Measurements from ENCODE around the gene ZNF385D.

ZNF385D gene

DNA sequence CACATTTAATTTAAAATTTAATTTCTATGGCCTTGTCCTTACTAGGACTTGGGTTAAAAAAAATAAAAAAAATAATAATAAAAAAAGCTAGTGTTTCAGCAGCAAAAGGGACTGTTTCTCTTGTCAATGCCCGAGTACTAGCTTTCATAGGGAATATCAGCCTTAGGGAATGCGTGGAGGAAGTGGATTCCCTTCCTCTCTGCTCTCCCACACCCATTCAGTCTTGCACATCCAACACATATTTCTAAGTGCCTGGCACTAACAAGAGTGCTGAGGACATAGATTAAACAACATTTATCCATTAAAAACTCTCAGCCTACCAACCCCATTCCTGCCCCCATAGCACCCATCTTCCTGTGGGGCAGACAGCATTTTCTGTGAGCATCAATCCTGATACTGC, 6.2 kb downstream of the ZNF385D start:
- Histone ChIP-seq H3K9ac (ENCODE audit: low read length) (no peak overlapping the region), H3K27ac (ENCODE audit: low read depth, low read length) (no peak overlapping the region), H3K4me1 (ENCODE audit: control insufficient read depth, insufficient read depth, low read length) (no peaks in the 10 kb centered on the region), H3K36me3 (ENCODE audit: control insufficient read depth, insufficient read depth, low read length) (no peaks in the 10 kb centered on the region), H3K27me3 (ENCODE audit: control insufficient read depth, insufficient read depth, low read length) (no peaks in the 10 kb centered on the region), H3K4me3 (ENCODE audit: low read length) (no peak overlapping the region)

GRCh38 chr3:21738935-21739702, 11.9 kb downstream of the ZNF385D start:
- no peak overlapping the region for H3K4me3 ChIP-seq (ENCODE audit: low read length)
- no peak overlapping the region for H3K27ac ChIP-seq (ENCODE audit: low read depth, low read length)
- H3K27me3 ChIP-seq (ENCODE audit: control insufficient read depth, insufficient read depth, low read length): no peaks in the 10 kb centered on the region
- H3K9ac ChIP-seq (ENCODE audit: low read length): no peak overlapping the region
- no peaks in the 10 kb centered on the region for H3K36me3 ChIP-seq (ENCODE audit: control insufficient read depth, insufficient read depth, low read length)
- H3K4me1 ChIP-seq (ENCODE audit: control insufficient read depth, insufficient read depth, low read length): no peaks in the 10 kb centered on the region

- Histone ChIP-seq H3K27ac (ENCODE audit: low read depth, low read length) (no peak overlapping the region), H3K4me1 (ENCODE audit: control insufficient read depth, insufficient read depth, low read length) (no peaks in the 10 kb centered on the region), H3K27me3 (ENCODE audit: control insufficient read depth, insufficient read depth, low read length) (no peaks in the 10 kb centered on the region), H3K4me3 (ENCODE audit: low read length) (no peak overlapping the region), H3K36me3 (ENCODE audit: control insufficient read depth, insufficient read depth, low read length) (no peaks in the 10 kb centered on the region), H3K9ac (ENCODE audit: low read length) (no peak overlapping the region)
Measured at GRCh38 chr3:21738283-21738682, 12.7 kb downstream of the ZNF385D start.

- Histone ChIP-seq H3K9ac (ENCODE audit: low read length) (no peak overlapping the region), H3K4me3 (ENCODE audit: low read length) (no peak overlapping the region), H3K27me3 (ENCODE audit: control insufficient read depth, insufficient read depth, low read length) (no peaks in the 10 kb centered on the region), H3K4me1 (ENCODE audit: control insufficient read depth, insufficient read depth, low read length) (no peaks in the 10 kb centered on the region), H3K36me3 (ENCODE audit: control insufficient read depth, insufficient read depth, low read length) (no peaks in the 10 kb centered on the region), H3K27ac (ENCODE audit: low read depth, low read length) (no peak overlapping the region)
Measured at GRCh38 chr3:21734746-21735145, 16.3 kb downstream of the ZNF385D start.

GRCh38 chr3:21729888-21730459, 21.0 kb downstream of the ZNF385D start:
- H3K4me3 ChIP-seq (ENCODE audit: low read length): no peak overlapping the region
- H3K9ac ChIP-seq (ENCODE audit: low read length): no peak overlapping the region
- no peak overlapping the region for H3K27ac ChIP-seq (ENCODE audit: low read depth, low read length)
- no peaks in the 10 kb centered on the region for H3K36me3 ChIP-seq (ENCODE audit: control insufficient read depth, insufficient read depth, low read length)
- H3K4me1 ChIP-seq (ENCODE audit: control insufficient read depth, insufficient read depth, low read length): no peaks in the 10 kb centered on the region
- H3K27me3 ChIP-seq (ENCODE audit: control insufficient read depth, insufficient read depth, low read length): no peaks in the 10 kb centered on the region

GRCh38 chr3:21729331-21729730, 21.7 kb downstream of the ZNF385D start:
- Histone ChIP-seq H3K27me3 (ENCODE audit: control insufficient read depth, insufficient read depth, low read length) (no peaks in the 10 kb centered on the region), H3K4me3 (ENCODE audit: low read length) (no peak overlapping the region), H3K4me1 (ENCODE audit: control insufficient read depth, insufficient read depth, low read length) (no peaks in the 10 kb centered on the region), H3K36me3 (ENCODE audit: control insufficient read depth, insufficient read depth, low read length) (no peaks in the 10 kb centered on the region), H3K27ac (ENCODE audit: low read depth, low read length) (no peak overlapping the region), H3K9ac (ENCODE audit: low read length) (no peak overlapping the region)

DNA sequence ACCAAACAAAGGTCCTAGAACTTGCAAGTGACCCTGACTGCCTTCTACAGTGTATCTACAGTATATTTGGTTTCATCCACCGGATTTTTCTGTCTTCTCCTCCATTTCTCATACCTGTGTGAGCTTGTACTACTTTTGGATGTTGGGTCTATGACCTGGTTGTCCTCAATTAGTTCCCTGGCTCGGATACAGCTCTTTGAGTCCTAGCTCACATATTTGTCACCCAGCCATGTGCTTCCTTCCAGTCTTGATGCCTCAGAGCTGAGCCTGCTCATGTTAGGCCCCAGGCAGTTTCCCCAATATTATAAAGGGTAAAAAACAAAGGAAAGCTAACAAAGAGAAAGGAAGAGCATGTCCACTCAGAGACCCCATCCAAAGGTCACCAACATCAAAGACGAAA, 28.2 kb downstream of the ZNF385D start:
- Histone ChIP-seq H3K27ac (ENCODE audit: low read depth, low read length) (no peak overlapping the region), H3K9ac (ENCODE audit: low read length) (no peak overlapping the region)

DNA sequence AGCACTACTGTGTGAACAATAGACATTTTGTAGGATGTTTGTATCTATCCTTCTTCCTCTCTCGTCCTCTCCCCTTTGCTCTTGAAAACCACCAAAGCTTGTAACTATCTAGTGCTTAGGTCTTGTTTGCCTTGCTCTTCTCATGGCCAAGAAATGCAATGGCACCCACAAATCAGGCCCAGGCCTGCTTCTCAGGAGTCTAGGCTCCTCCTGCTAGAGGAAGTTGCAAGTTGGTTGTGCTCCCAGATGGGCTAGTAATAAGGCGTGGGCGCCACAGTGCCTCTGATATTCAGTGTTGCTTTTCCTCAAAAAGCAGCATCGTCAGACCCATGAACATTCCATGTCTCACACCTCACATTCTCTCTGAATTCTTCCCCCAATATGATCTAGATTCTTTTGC, 28.7 kb downstream of the ZNF385D start:
- H3K4me1 ChIP-seq (ENCODE audit: control insufficient read depth, insufficient read depth, low read length): no peaks in the 10 kb centered on the region
- H3K36me3 ChIP-seq (ENCODE audit: control insufficient read depth, insufficient read depth, low read length): no peaks in the 10 kb centered on the region
- no peak overlapping the region for H3K9ac ChIP-seq (ENCODE audit: low read length)
- no peak overlapping the region for H3K27ac ChIP-seq (ENCODE audit: low read depth, low read length)
- H3K4me3 ChIP-seq (ENCODE audit: low read length): no peak overlapping the region
- H3K27me3 ChIP-seq (ENCODE audit: control insufficient read depth, insufficient read depth, low read length): no peaks in the 10 kb centered on the region

More for the DNA sequence above, 28.2 kb downstream of the ZNF385D start:
- Histone ChIP-seq H3K4me1 (ENCODE audit: control insufficient read depth, insufficient read depth, low read length) (no peaks in the 10 kb centered on the region), H3K4me3 (ENCODE audit: low read length) (no peak overlapping the region), H3K36me3 (ENCODE audit: control insufficient read depth, insufficient read depth, low read length) (no peaks in the 10 kb centered on the region), H3K27me3 (ENCODE audit: control insufficient read depth, insufficient read depth, low read length) (no peaks in the 10 kb centered on the region)

DNA sequence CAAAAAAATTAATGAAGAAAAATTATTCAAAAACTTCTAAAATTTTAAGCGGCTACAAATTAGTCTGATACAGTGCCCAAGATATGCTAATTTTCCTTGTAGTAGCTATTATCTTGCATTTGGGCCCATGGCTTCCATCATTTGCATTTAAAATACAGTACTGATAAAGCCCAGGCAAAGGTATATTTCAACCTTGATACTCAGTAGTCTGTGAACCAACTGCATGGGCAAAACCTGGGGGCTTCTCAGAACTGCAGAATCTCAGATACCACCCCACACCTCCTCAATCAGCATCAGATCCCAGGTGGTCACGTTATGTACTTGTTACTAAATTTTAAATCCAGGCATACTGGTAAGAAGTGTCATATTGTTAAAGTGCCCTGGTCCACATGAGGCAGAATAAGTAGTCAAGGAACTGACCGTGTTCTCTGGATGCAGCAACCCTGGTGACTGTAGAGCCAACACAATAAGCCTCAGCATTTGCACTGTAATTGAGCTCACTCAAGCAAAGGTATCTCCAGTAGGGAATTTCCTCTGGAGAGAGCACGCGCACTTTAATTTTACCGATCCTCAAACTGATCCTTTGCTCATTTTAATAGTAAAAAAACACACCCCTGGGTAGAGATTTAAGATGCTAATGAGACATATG, 31.9 kb downstream of the ZNF385D start:
- Histone ChIP-seq H3K27me3 (ENCODE audit: control insufficient read depth, insufficient read depth, low read length) (no peaks in the 10 kb centered on the region), H3K4me3 (ENCODE audit: low read length) (no peak overlapping the region), H3K36me3 (ENCODE audit: control insufficient read depth, insufficient read depth, low read length) (no peaks in the 10 kb centered on the region), H3K27ac (ENCODE audit: low read depth, low read length) (no peak overlapping the region), H3K4me1 (ENCODE audit: control insufficient read depth, insufficient read depth, low read length) (no peaks in the 10 kb centered on the region), H3K9ac (ENCODE audit: low read length) (no peak overlapping the region)

- Histone ChIP-seq H3K27me3 (ENCODE audit: control insufficient read depth, insufficient read depth, low read length) (no peaks in the 10 kb centered on the region), H3K9ac (ENCODE audit: low read length) (no peak overlapping the region), H3K4me1 (ENCODE audit: control insufficient read depth, insufficient read depth, low read length) (no peaks in the 10 kb centered on the region)
Measured at GRCh38 chr3:21718161-21718765, 32.7 kb downstream of the ZNF385D start.

GRCh38 chr3:21715662-21716061, 35.3 kb downstream of the ZNF385D start:
- Histone ChIP-seq H3K4me1 (ENCODE audit: control insufficient read depth, insufficient read depth, low read length) (no peaks in the 10 kb centered on the region), H3K36me3 (ENCODE audit: control insufficient read depth, insufficient read depth, low read length) (no peaks in the 10 kb centered on the region), H3K27ac (ENCODE audit: low read depth, low read length) (no peak overlapping the region), H3K27me3 (ENCODE audit: control insufficient read depth, insufficient read depth, low read length) (no peaks in the 10 kb centered on the region), H3K4me3 (ENCODE audit: low read length) (no peak overlapping the region), H3K9ac (ENCODE audit: low read length) (no peak overlapping the region)

More at GRCh38 chr3:21718161-21718765, 32.7 kb downstream of the ZNF385D start:
- no peak overlapping the region for H3K4me3 ChIP-seq (ENCODE audit: low read length)
- no peak overlapping the region for H3K27ac ChIP-seq (ENCODE audit: low read depth, low read length)
- H3K36me3 ChIP-seq (ENCODE audit: control insufficient read depth, insufficient read depth, low read length): no peaks in the 10 kb centered on the region

- H3K36me3 ChIP-seq (ENCODE audit: control insufficient read depth, insufficient read depth, low read length): no peaks in the 10 kb centered on the region
- H3K4me1 ChIP-seq (ENCODE audit: control insufficient read depth, insufficient read depth, low read length): no peaks in the 10 kb centered on the region
- H3K27me3 ChIP-seq (ENCODE audit: control insufficient read depth, insufficient read depth, low read length): no peaks in the 10 kb centered on the region
- no peak overlapping the region for H3K9ac ChIP-seq (ENCODE audit: low read length)
- H3K27ac ChIP-seq (ENCODE audit: low read depth, low read length): no peak overlapping the region
- no peak overlapping the region for H3K4me3 ChIP-seq (ENCODE audit: low read length)
Measured at GRCh38 chr3:21705769-21706168, 45.2 kb downstream of the ZNF385D start.
